Mesothelial cell of epicardium (in vitro differentiated cells): ENCODE measurements around the gene KMT2B. TPM values are rescaled to one million over a fixed set of nuclear protein-coding genes. Genes with fewer than 3 reads are reported as not detected.
"Not testable (repeated sequence)": the region's sequence is repeated elsewhere in the genome, so short reads cannot be mapped to it uniquely, and the experiment has no call there.

Source experiments
- DNase-seq, 2 experiments: peaks; one replicate each; pipeline ENCODE4 v3.0.0; 2021; ENCODE audit warnings: low spot score in 2 of 2; ENCODE audit not compliant: unreplicated experiment in 2 of 2
- H3K27ac Mint-ChIP-seq: 2 replicates; pipeline ENCODE4 v1.8.0; 2021; ENCODE audit warnings: mixed read lengths
- H3K27me3 Mint-ChIP-seq: 2 replicates; pipeline ENCODE4 v1.8.0; 2021; ENCODE audit warnings: low read depth, mixed read lengths
- H3K36me3 Mint-ChIP-seq: 2 replicates; pipeline ENCODE4 v1.8.0; 2021; ENCODE audit warnings: mixed read lengths
- H3K4me1 Mint-ChIP-seq: 2 replicates; pipeline ENCODE4 v1.8.0; 2021; ENCODE audit warnings: mixed read lengths
- H3K4me3 Mint-ChIP-seq: 2 replicates; pipeline ENCODE4 v1.8.0; 2021; ENCODE audit warnings: mild to moderate bottlenecking, moderate library complexity, mixed read lengths
- H3K9me3 Mint-ChIP-seq: 2 replicates; pipeline ENCODE4 v1.8.0; 2021; ENCODE audit warnings: mixed read lengths
- CTCF ChIP-seq: fragments of 200-600 bp; sonication (generic); IDR thresholded peaks from one replicate; pipeline ENCODE4 v1.5.0; 2021; ENCODE audit warnings: antibody characterized with exemption; ENCODE audit not compliant: unreplicated experiment
- total RNA-seq: library from RNA; stranded (reverse); gene quantifications from 3 replicates; pipeline ENCODE4 v1.2.1, GENCODE V29; 2021

The KMT2B gene
- total RNA-seq, 1 donor from 2014 or later = 62.7 TPM

GRCh38 chr19:35721374-35721773, 3.6 kb downstream of the KMT2B start:
- Mint-ChIP-seq H3K27me3 (no peaks in the 10 kb centered on the region), H3K4me3 (peak overlapping the region; percentile 15), H3K36me3 (peaks cover 24% of the 10 kb centered on the region), H3K27ac (no peak overlapping the region), H3K9me3 (no peaks in the 10 kb centered on the region), H3K4me1 (peaks cover 13% of the 10 kb centered on the region)
- no peak for DNase-seq
- TF ChIP-seq CTCF = no peak

GRCh38 chr19:35722461-35722860, 4.7 kb downstream of the KMT2B start:
- no peak for DNase-seq
- H3K4me1 Mint-ChIP-seq = peaks cover 10% of the 10 kb centered on the region
- H3K4me3 Mint-ChIP-seq = no peak overlapping the region
- TF ChIP-seq CTCF = no peak
- no peaks in the 10 kb centered on the region for H3K9me3 Mint-ChIP-seq
- no peaks in the 10 kb centered on the region for H3K27me3 Mint-ChIP-seq
- no peak overlapping the region for H3K27ac Mint-ChIP-seq
- H3K36me3 Mint-ChIP-seq = peaks cover 31% of the 10 kb centered on the region

- no peak for DNase-seq
- Mint-ChIP-seq H3K27ac (no peak overlapping the region), H3K9me3 (no peaks in the 10 kb centered on the region), H3K4me3 (no peak overlapping the region), H3K4me1 (peaks cover 10% of the 10 kb centered on the region), H3K27me3 (no peaks in the 10 kb centered on the region), H3K36me3 (peaks cover 31% of the 10 kb centered on the region)
- no peak for TF ChIP-seq CTCF
Observed at GRCh38 chr19:35722897-35723296, 5.1 kb downstream of the KMT2B start.

- Mint-ChIP-seq H3K27me3 (no peaks in the 10 kb centered on the region), H3K4me3 (no peak overlapping the region), H3K9me3 (no peaks in the 10 kb centered on the region), H3K4me1 (peaks cover 10% of the 10 kb centered on the region), H3K27ac (no peak overlapping the region), H3K36me3 (peaks cover 38% of the 10 kb centered on the region)
- no peak for TF ChIP-seq CTCF
- no peak for DNase-seq
Observed at GRCh38 chr19:35723671-35724070, 5.9 kb downstream of the KMT2B start.

GRCh38 chr19:35724132-35724531, 6.3 kb downstream of the KMT2B start:
- not testable (repeated sequence) for H3K9me3 Mint-ChIP-seq, H3K4me1 Mint-ChIP-seq, H3K27ac Mint-ChIP-seq, H3K4me3 Mint-ChIP-seq, H3K27me3 Mint-ChIP-seq, DNase-seq
- peaks cover 38% of the 10 kb centered on the region for H3K36me3 Mint-ChIP-seq

- no peak for TF ChIP-seq CTCF
- no peak for DNase-seq
- Mint-ChIP-seq H3K4me3 (no peak overlapping the region), H3K9me3 (no peaks in the 10 kb centered on the region), H3K36me3 (peaks cover 38% of the 10 kb centered on the region), H3K27me3 (no peaks in the 10 kb centered on the region), H3K4me1 (peaks cover 1% of the 10 kb centered on the region), H3K27ac (no peak overlapping the region)
Observed at GRCh38 chr19:35724560-35724959, 6.8 kb downstream of the KMT2B start.
